Left cardiac atrium (tissue), 4 donors: ENCODE results near the gene RETN. TPM values are rescaled to one million over a fixed set of nuclear protein-coding genes. Genes with fewer than 3 reads are reported as not detected.
A peak's percentile ranks its signal among the peaks of the same experiment; 100 is the strongest.
"Not testable (repeated sequence)": the region's sequence is repeated elsewhere in the genome, so short reads cannot be mapped to it uniquely, and the experiment has no call there.

Source experiments
- ATAC-seq, 2 donors: fragments of 200-7000 bp; cut with Tn5 transposase; one replicate each; pipeline ENCODE4 v1.9.1; 2020; ENCODE audit warnings: mild to moderate bottlenecking in 2 of 2, moderate library complexity in 2 of 2
- DNase-seq: peaks from one replicate; pipeline ENCODE4 v3.0.0-alpha.2; 2020
- intact Hi-C, 2 donors: fragments of 100-400 bp; cut with DNase I; formaldehyde crosslinking; loops; one replicate each; pipeline versions ENCODE4 v1.14.1 to v1.15.1; 2022 to 2023
- total RNA-seq, 2 donors: library from RNA; stranded (reverse); fragmentation: NEBNext Ultra II Directional; extraction: Animal tissue kit (Norgen Biotek cat#: 25700); gene quantifications; one replicate each; pipeline ENCODE4 v1.2.1, GENCODE V29; 2021
- donor health status: DM: no; HTN: yes; CAD: no.
- donor health status: DM: no; HTN: yes; CAD: no; lungs with severe emphysema.
- donor health status: DM: yes; HTN: yes; CAD: no.
- donor health status: Dilated cardiomyopathy.

RETN gene
- total RNA-seq, 2 donors from 2014 or later = 1.4 to 1.6 TPM

DNA sequence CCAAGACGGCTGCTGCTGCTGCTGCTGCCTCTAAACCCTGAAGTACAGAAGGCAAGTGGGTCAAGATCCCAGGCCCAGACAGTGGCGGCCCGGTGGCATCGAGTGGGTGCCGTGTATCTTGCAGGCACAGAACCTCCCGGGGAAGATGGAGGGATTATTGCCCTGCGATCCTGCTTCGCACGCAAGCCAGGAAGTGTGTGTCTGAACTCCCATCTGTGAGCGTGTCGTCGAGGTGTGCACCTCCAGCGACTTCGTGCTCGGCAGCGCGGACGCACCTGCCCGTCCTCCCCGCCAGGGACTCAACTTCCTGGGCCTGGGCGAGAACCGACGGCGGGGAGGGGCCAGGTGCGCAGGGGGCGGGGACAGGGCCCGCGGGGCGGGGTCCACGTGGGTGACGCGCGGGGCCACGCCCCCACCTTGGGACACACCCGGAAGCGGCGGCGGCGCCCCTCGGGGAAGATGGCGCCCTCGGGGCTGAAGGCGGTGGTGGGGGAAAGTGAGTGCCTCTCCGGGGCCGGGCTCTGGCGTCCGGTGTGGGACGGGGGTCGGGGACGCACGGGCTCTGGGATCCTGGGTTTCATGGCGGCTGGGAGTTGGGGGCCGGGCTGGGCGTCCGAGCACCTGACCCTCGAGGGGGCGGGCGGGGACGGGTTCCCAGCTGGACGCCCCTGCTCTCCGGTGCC lies 32.0 kb upstream of the RETN start, which contains the start of gene STXBP2:
TSS of gene STXBP2 (plus strand) at position 420 of the 683 bp plus-strand sequence. CDS start at position 460, 40 bp downstream.
- peak; percentile 64 for DNase-seq
- ATAC-seq = peak; percentile 88 to 93
- intact Hi-C loops = no loop called here

DNA sequence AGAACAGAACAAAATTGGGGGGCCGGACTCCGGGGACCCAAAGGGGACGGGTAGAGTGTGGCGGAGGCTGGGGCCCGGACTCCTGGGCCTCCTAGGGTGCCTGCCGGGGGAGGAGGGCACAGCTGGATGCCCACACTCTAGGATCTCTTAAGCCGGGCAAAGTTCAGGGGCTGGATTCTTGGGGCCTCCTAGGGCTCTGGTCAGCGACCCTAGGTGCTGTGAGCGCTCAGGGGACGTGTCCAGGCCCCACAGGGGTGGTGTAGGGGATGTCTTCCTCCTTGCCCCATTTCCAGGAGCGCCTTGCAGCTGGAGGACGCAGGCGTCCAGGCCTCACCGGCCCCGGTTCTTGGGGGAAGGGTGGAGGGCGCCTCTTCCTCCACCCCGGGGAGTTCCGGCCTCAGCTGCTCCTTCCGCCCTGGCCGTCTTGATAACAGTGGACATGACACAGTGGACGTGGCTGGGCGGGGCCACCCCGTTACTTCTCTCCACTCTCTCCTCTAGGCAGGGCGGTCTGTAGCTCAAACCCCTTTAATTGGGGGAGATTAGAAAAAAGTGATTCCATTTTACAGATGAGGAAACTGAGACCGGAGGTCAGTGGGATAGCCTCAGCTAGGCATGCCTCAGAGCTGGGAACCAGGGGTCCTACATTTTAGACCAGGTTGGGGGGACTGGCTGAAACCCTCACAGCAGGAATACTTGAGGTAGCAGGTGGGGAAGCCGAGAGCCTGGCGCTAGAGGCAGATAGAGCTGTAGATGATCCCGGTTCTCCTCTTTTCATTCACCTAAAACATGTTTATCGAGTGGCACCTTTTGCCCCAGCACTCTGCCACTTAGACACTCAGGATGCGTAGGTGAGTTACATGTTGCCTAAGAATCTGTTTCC lies 31.2 kb upstream of the RETN start:
- ATAC-seq (peak; percentile 7 to 67), DNase-seq (peak; percentile 67)
- intact Hi-C loops = no loop called here

DNA sequence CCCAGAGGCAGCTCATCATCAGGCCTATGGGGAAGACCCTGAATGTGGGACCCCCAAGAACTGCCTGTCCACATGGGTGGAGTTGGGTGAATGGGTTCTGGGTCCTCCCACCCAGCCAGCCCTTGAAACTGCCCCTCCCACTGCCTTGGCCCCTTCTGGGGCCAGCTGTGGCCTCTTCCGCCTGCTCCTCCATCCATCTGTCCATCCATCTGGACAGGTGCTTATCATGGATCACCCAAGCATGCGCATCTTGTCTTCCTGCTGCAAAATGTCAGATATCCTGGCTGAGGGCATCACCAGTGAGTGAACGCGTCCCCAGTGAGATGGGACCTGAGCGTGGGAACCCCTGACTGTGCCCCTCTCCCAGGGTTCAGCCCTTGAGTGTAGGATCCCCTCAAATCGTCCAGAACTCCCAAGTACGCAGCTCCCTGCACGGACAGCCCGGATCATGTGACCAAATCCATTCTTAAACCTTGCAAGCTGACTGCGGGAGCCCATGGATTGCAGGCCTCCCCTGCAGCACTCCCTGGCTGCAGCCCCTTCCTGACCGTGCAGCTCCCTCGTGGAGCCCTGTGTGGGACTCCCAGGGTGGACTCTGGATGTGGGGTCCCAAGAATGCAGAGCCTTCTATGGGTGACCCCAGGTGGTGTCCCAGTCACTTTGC lies 29.9 kb upstream of the RETN start:
- intact Hi-C loops = no loop called here
- ATAC-seq = no peak
- no peak for DNase-seq

DNA sequence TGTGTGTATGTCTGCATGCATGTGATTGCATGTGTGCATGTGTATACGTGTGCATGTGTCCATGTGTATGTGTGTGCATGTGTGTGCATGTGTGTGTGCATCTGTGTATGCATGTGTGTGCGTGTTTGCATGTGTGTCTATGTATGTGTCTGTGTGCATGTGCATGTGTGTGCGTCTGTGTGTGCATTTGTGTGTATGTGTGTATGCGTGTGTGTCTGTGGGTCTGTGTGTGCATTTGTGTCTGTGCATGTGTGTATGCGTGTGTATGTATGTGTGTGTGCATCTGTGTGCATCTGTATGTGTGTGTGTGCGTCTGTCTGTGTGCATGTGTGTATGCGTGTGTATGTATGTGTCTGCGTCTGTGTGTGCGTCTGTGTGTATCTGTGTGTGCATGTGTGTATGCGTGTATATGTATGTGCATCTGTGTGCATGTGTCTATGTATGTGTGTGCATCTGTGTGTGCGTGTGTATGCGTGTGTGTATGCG lies 28.9 kb upstream of the RETN start:
- DNase-seq = no peak
- intact Hi-C loops = no loop called here
- no peak for ATAC-seq

DNA sequence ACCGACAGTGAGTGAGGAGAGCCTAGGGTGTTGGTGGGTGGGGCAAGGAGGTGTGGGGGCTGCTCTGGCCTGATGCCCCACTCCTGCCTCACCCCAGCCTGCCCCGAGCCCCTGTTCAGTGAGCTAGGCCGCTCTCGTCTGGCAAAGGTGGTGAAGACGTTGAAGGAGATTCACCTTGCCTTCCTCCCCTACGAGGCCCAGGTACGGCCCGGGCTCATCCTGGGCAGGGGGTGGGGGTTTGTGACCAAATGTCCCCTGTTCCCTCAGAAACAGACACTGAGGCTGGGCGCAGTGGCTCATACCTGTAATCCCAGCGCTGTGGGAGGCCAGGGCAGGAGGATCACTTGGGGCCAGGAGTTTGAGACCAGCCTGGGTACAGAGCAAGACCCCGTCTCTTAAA lies 28.0 kb upstream of the RETN start:
- intact Hi-C loops = no loop called here
- ATAC-seq (no peak), DNase-seq (no peak)

DNA sequence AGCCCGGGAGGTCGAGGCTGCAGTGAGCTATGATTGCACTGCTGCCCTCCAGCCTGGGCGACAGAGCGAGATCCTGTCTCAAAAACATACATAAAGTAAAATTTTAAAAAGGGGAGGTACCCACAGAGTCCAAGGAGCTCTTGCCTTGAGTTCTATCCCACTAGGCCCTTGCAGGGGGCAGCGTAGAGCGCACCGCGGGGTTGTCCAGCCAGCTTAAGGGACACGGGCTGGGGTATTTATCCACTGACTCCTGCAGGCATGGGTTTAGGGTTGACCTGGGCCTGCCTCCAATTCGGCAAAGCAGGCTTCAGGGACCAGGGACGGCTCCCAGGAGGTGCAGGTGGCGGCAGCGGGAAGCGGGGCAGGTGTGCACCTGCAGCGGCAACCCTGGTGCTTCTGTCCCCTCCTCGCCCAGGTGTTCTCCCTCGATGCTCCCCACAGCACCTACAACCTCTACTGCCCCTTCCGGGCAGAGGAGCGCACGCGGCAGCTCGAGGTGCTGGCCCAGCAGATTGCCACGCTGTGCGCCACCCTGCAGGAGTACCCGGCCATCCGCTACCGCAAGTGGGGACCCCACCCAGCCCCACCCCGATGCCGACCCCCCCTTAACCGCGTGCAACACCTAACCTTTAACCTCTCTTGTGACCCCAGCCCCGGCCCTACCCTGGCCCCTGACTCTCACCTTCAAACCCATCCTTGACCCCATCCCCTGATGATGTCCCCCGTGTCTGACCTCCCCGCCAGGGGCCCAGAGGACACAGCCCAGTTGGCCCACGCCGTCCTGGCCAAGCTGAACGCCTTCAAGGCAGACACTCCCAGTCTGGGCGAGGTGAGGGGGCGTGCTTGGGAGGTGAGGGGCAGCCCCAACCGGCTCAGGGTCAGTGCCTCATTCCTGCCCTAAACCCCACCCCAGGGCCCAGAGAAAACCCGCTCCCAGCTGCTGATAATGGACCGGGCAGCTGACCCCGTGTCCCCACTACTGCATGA lies 27.3 kb upstream of the RETN start:
- no peak for DNase-seq
- ATAC-seq = no peak
- intact Hi-C loops = no loop called here

DNA sequence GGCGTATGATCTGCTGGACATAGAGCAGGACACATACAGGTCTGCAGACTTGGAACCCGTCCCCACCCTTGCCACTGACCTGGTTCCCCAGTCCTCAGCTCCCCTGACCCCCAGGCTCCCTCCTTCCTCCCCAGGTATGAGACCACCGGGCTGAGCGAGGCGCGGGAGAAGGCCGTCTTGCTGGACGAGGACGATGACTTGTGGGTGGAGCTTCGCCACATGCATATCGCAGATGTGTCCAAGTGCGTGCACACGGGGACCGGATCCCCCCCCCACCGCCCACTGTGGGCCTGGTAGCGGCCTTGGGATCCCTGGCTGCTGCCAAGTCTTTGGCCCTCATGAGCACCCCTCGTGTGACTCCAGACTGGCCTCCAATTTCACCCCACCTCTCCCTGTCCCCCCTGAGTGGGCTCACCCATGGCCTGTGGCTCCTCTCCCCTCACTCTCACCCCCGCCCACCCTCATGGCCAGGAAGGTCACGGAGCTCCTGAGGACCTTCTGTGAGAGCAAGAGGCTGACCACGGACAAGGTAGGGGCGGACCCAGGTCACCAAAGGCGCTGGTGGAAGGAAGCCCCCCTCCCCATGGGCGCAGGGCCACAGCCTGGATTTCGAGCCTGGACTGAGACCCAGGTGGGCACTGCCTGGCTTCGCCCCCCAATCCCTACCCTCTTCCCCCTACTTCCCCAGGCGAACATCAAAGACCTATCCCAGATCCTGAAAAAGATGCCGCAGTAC lies 26.4 kb upstream of the RETN start:
- intact Hi-C loops = no loop called here
- no peak for DNase-seq
- ATAC-seq = no peak

DNA sequence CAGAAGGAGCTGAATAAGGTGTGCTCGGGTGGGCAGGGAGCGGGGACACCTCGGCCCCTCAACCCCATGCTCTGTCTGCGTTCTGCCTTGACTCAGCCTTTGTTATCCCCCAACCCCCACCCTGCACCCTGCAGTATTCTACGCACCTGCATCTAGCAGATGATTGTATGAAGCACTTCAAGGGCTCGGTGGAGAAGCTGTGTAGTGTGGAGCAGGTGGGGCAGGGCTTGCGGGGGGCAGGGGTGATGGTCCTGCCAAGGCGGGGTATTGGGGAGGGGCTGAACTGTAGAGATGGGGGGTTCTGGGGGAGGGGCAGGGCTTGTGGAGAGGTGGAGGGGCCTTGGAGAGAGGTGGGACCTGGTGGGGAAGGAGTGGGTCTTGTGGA lies 25.8 kb upstream of the RETN start:
- no peak for ATAC-seq
- DNase-seq = no peak
- intact Hi-C loops = no loop called here

DNA sequence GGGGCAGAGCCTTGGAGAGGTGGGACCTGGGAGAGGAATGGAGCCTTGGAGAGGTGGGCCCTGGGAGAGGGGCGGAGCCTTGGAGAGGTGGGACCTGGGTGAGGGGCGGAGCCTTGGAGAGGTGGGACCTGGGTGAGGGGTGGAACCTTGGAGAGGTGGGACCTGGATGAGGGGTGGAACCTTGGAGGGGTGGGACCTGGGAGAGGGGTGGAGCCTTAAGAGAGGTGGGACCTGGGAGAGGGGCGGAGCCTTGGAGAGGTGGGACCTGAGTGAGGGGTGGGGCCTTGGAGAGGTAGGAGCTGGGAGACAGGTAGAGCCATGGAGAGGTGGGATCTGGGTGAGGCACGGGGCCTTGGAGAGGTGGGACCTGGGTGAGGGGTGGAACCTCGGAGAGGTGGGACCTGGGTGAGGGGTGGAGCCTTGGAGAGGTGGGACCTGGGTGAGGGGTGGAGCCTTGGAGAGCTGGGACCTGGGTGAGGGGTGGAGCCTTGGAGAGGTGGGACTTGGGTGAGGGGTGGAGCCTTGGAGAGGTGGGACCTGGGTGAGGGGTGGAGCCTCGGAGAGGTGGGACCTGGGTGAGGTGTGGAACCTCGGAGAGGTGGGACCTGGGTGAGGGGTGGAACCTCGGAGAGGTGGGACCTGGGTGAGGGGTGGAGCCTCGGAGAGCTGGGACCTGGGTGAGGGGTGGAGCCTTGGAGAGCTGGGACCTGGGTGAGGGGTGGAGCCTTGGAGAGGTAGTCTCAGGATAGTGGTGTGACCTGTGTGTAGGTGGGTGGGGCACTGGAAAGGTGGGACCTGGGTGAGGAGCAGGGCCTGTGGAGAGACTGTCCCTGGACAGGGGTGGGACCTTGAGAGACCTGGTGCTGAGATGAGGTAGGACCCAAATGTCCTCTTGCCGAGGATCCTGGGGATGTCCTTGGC lies 25.0 kb upstream of the RETN start:
- ATAC-seq, intact Hi-C loops, DNase-seq: not testable (repeated sequence)

DNA sequence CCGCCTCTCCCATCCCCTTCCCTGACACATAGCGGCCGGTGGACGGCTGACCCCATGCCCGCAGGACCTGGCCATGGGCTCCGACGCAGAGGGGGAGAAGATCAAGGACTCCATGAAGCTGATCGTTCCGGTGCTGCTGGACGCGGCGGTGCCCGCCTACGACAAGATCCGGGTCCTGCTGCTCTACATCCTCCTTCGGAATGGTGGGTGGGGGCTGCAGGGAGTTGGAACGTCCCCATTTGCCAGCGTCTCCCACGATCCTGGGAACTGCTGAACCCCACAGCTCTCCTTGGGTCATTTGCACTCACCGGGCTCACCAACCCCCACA lies 24.3 kb upstream of the RETN start:
- ATAC-seq (no peak), DNase-seq (no peak)
- intact Hi-C loops = no loop called here

DNA sequence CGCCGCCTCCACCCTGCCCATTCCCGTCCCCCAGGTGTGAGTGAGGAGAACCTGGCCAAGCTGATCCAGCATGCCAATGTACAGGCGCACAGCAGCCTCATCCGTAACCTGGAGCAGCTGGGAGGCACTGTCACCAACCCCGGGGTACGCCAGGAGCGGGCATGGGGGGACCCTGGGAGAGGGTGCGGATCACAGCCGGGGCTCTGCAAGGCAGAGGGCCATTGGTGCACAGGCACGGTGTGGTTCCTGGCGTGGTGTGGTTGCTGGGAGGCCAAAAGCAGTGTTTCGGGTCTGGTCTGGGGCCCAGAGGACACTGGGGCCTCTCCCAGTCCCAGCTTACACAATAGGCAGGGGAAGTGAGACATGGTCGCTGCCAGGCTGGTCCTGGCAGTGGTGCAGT lies 23.7 kb upstream of the RETN start:
- intact Hi-C loops = no loop called here
- DNase-seq (no peak), ATAC-seq (peak in 1 of 2 donors; percentile 34)

DNA sequence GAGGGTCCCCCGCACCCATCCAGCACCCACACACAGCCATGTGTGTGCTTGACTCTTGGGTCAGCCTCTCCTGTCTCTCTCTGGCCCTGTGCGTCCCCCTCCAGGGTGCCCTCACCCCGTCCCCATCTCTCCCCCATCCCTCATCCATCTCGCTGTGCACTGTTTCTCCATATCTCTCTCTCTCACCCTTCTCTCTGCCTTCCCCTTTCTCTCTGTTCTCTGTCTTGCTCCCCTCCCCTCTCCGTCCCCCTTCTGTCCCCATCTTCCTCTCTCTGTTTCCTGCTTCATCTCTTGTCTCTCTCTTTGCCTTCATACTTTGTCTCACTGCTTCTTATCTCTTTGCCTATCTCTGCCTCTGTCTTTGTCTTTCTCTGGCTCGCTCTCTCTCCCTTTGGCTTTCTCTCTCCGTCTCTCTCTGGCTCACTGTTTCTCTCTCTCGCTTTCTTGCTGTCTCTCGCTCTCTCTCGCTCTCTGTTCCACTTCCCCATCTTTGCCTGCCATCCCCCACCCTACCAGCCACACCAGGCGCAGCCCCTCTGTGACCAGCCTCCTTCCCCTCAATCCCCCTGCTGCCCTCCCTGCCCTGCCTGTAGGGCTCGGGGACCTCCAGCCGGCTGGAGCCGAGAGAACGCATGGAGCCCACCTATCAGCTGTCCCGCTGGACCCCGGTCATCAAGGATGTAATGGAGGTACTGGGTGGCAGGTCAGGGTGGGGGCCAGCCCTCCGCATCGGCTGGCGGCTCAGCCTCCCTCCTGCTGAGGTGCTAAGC lies 23.0 kb upstream of the RETN start:
- no peak for ATAC-seq
- DNase-seq = no peak
- intact Hi-C loops = no loop called here

DNA sequence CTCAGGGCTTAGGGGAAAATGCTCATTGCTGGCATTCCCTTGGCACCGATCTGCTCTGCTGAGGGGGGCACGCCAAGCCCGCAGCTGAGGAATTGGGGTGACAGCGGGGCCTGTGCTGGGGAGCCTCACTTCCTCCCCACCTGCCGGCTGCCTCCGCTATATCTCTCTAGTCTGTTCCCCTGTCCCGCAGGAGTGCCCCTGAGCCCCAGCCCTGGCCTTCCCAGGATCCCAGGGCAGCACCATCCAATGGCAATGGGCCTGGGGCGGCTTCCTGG lies 22.5 kb upstream of the RETN start:
- ATAC-seq = no peak
- no peak for DNase-seq
- intact Hi-C loops = no loop called here

DNA sequence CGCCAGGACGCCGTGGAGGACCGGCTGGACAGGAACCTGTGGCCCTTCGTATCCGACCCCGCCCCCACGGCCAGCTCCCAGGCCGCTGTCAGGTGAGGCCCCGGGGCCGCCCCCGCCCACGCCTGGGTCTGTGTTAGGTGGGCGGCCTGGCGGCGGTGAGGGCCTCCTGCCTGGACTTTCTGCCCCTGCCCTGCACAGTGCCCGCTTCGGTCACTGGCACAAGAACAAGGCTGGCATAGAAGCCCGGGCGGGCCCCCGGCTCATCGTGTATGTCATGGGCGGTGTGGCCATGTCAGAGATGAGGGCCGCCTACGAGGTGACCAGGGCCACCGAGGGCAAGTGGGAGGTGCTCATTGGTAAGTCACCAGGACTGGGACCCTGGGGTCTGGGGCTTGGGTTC lies 21.7 kb upstream of the RETN start:
- DNase-seq (no peak), ATAC-seq (no peak)
- intact Hi-C loops = no loop called here

DNA sequence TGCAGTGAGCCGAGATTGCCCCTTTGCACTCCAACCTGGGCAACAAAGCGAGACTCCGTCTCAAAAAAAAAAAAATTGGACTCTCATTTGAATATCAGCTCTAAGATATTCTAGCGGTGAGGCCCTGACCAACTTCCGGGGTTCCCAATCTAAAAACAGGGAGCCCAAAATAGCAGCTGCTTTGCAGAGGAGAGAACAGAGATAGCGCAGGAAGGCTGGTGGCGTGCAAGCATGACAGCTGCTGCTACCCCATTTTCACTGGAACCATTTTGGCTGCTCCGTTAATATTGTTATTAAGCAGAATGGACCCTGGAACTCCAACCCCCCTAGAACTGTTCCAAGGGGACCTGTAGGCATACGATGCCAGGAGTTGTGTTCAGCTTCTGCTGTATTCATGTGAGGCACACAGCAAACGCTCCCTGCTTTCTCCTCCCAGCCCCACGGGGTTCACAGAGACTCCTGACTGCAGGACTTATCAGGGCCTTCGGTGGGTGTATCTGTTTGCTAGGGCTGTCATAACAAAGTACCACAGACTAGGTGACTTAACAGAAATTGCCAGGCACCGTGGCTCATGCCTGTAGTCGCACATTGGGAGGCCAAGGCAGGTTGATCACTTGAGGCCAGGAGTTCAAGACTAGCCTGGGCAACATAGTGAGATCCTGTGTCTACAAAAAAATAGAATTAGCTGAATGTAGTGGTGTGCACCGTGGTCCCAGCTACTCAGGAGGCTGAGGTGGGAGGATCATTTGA lies 20.4 kb upstream of the RETN start:
- no peak for ATAC-seq
- no peak for DNase-seq
- intact Hi-C loops = no loop called here

DNA sequence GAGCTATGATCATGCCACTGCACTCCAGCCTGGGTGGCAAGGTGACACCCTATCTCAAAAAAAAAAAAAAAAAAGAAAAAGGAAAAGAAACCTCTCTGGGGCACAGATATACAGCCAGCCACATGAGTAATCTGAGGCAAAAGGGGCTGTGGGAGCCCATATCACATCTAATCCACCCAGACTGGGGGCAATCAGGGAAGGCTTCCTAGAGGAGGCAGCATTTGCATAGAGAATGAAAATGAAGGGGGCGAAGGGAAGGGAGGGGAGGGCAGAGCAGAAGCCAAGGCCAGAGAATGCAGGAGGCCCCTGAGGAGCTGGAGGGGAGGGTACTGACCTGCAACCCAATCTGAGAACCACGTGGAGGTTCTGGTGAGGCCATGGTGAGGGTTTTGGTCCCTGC lies 18.7 kb upstream of the RETN start:
- intact Hi-C loops = loop anchor here (10.0 kb wide), 1 partner anchor 145 kb away; no protein-coding TSS in a partner anchor
- no peak for ATAC-seq
- DNase-seq = no peak
